HEK293 (cell line): Measurements from ENCODE around the gene NCSTN.

Source experiments
- KLF16 ChIP-seq: fragments of 450-650 bp; formaldehyde crosslinking; IDR thresholded peaks from 2 replicates; pipeline ENCODE4 v1.5.1; 2017; ENCODE audit warnings: missing biosample characterization, missing genetic modification characterization
- TCF7L2 ChIP-seq: IDR thresholded peaks from 2 replicates; pipeline ENCODE4 v1.6.1; 2011; ENCODE audit warnings: low read depth, mild to moderate bottlenecking, inconsistent platforms, low read length, moderate library complexity, borderline replicate concordance
- ZFP37 ChIP-seq: fragments of 450-650 bp; formaldehyde crosslinking; IDR thresholded peaks from 2 replicates; pipeline ENCODE4 v1.5.1; 2016; ENCODE audit warnings: missing biosample characterization, missing genetic modification characterization
- ZNF510 ChIP-seq: fragments of 450-650 bp; formaldehyde crosslinking; IDR thresholded peaks from 2 replicates; pipeline ENCODE4 v1.5.1; 2018; ENCODE audit warnings: mild to moderate bottlenecking, missing genetic modification characterization, missing biosample characterization; ENCODE audit not compliant: insufficient replicate concordance
- ZNF513 ChIP-seq: fragments of 450-650 bp; IDR thresholded peaks from 2 replicates; pipeline ENCODE4 v1.5.1; 2018; ENCODE audit warnings: missing biosample characterization, missing genetic modification characterization
- ZNF548 ChIP-seq: fragments of 450-650 bp; formaldehyde crosslinking; IDR thresholded peaks from 2 replicates; pipeline ENCODE4 v1.5.1; 2016; ENCODE audit warnings: missing biosample characterization, missing genetic modification characterization
- ZNF596 ChIP-seq: fragments of 450-650 bp; IDR thresholded peaks from 2 replicates; pipeline ENCODE4 v1.5.0; 2018; ENCODE audit warnings: missing biosample characterization, mild to moderate bottlenecking, missing genetic modification characterization, moderate library complexity

NCSTN gene

GRCh38 chr1:160407839-160408801 is 64.9 kb downstream of the NCSTN start (continued):
- peak; percentile 76 for TF ChIP-seq KLF16 (tag by site-specific recombination)
- no peak for TF ChIP-seq ZNF596
- TF ChIP-seq TCF7L2 = no peak
- TF ChIP-seq ZNF510 = no peak
- TF ChIP-seq ZNF548 (tag by site-specific recombination) = no peak
- no peak for TF ChIP-seq ZNF513 (tag by site-specific recombination)
- TF ChIP-seq ZFP37 (tag by site-specific recombination) = 0 out of 2 replicates have a peak, but pooled peaks have one; percentile 17
